Aorta (tissue), 5 donors: ENCODE results near the gene OXSR1. TPM values are rescaled to one million over a fixed set of nuclear protein-coding genes. Genes with fewer than 3 reads are reported as not detected.
"Not testable (repeated sequence)": the region's sequence is repeated elsewhere in the genome, so short reads cannot be mapped to it uniquely, and the experiment has no call there.

Source experiments
- ATAC-seq: fragments of 200-7000 bp; cut with Tn5 transposase; one replicate; pipeline ENCODE4 v1.9.1; 2022; ENCODE audit warnings: moderate library complexity; ENCODE audit not compliant: low FRiP score
- DNase-seq, 2 donors: peaks; one replicate each; pipeline ENCODE4 v3.0.0-alpha.2; 2020
- H3K27ac ChIP-seq, 2 donors: one replicate each; pipeline ENCODE4 v1.5.1; 2013; ENCODE audit warnings: low read length in 2 of 2, mild to moderate bottlenecking in 2 of 2, moderate library complexity in 2 of 2, control low read depth in 1 of 2, inconsistent platforms in 1 of 2, low read depth in 1 of 2
- H3K27me3 ChIP-seq, 2 donors: one replicate each; pipeline ENCODE4 v1.6.1; 2013; ENCODE audit warnings: control low read depth in 1 of 2, low read length in 1 of 2, mild to moderate bottlenecking in 1 of 2, moderate library complexity in 1 of 2; ENCODE audit not compliant: insufficient read depth in 2 of 2, control insufficient read depth in 1 of 2
- H3K36me3 ChIP-seq, 2 donors: one replicate each; pipeline ENCODE4 v1.6.1; 2013; ENCODE audit warnings: control low read depth in 1 of 2, low read length in 1 of 2, mild to moderate bottlenecking in 1 of 2; ENCODE audit not compliant: insufficient read depth in 2 of 2, control insufficient read depth in 1 of 2
- H3K4me1 ChIP-seq, 2 donors: one replicate each; pipeline ENCODE4 v1.6.1; 2013; ENCODE audit warnings: low read length in 2 of 2, control low read depth in 1 of 2, mild to moderate bottlenecking in 1 of 2, moderate library complexity in 1 of 2; ENCODE audit not compliant: insufficient read depth in 2 of 2, control insufficient read depth in 1 of 2
- H3K4me3 ChIP-seq, 2 donors: one replicate each; pipeline ENCODE4 v1.5.1; 2013; ENCODE audit warnings: low read length in 2 of 2, control low read depth in 1 of 2, mild to moderate bottlenecking in 1 of 2
- H3K9me3 ChIP-seq: one replicate; pipeline ENCODE4 v1.6.1; 2013; ENCODE audit warnings: mild to moderate bottlenecking, low read length; ENCODE audit not compliant: control insufficient read depth
- WGBS, 2 donors: extraction: QIAGEN DNeasy Blood & Tissue Kit; methylation state at CpG; one replicate each; pipeline ENCODE4 v1.1.7; 2013; 5-methylcytosine and 5-hydroxymethylcytosine counted together
- intact Hi-C, 2 donors: fragments of 100-400 bp; cut with DNase I; formaldehyde crosslinking; loops; one replicate each; pipeline versions ENCODE4 v1.14.2 to v1.15.0; 2022
- polyA plus RNA-seq, 2 donors: library from polyadenylated mRNA; stranded (reverse); fragments of 200-250 nt; gene quantifications; one replicate each; pipeline ENCODE4 v1.2.3, GENCODE V29; 2013
- total RNA-seq, 2 donors: library from RNA; stranded (reverse); fragmentation: NEBNext Ultra II Directional; extraction: Animal tissue kit (Norgen Biotek cat#: 25700); gene quantifications; one replicate each; pipeline ENCODE4 v1.2.1, GENCODE V29; 2021
- donor health status: healthy with polysubstance abuse.
- donor health status: Bipolar disorder and iron deficiency.
- donor health status: DM: no; HTN: no; CAD: no.
- donor health status: DM: no; HTN: no; CAD: no.
- donor health status: DM: yes; HTN: yes; CAD: no.

The OXSR1 gene
- total and polyA plus RNA-seq, 4 donors, result 7.9 to 42.0 (median 26.4) TPM

DNA sequence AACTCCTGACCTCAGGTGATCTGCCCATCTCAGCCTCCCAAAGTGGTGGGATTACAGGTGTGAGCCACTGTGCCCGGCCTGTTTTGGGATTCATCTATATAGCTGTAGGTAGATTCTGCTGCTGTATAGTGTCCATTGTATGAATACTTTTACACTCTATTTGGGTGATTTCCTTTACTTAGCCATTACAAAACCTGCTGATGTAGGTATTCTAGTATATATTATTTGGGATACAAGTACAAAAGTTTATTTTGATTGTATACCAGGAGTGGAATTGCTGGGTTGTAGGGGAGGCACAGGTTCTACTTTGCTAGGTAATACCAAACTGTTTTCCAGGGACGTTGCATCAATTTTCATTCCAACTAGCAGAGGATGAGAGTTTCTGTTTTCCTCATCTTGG is 9.5 kb upstream of the OXSR1 start:
- no peak for ATAC-seq
- H3K9me3 ChIP-seq, result no peaks in the 10 kb centered on the region

DNA sequence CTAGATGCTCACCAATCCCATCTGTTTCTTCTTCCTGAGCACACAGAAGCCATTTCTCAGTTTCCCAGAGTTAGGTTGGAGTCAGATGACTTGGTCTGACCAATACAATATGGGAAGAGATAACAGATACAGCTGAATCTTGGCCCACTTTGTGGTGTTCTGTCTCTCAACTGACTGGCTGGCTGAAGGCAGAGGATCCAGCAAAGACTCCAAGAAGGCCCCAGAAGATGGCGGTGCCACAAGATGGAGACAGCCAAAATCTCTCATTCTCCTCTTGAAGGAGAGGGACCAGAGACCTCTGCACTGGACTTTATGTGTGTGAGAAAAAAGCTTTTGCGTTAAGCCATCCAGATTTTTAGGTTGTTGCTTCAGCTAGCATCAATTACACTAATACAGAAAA is 8.2 kb upstream of the OXSR1 start:
- H3K27ac ChIP-seq, result no peak overlapping the region
- no peak for ATAC-seq
- 98 to 99% methylated on average over 2 of the region's 2 CpGs for WGBS, 2 donors
- DNase-seq, result no peak
- H3K4me3 ChIP-seq, result no peak overlapping the region
- H3K27me3 ChIP-seq, result no peaks in the 10 kb centered on the region
- H3K36me3 ChIP-seq, result no peaks in the 10 kb centered on the region
- no peaks in the 10 kb centered on the region for H3K4me1 ChIP-seq
- intact Hi-C loops, result no loop called here
- no peaks in the 10 kb centered on the region for H3K9me3 ChIP-seq

More for the DNA sequence above, 9.5 kb upstream of the OXSR1 start:
- H3K4me1 ChIP-seq, result no peaks in the 10 kb centered on the region
- H3K36me3 ChIP-seq, result no peaks in the 10 kb centered on the region
- intact Hi-C loops, result no loop called here
- no peaks in the 10 kb centered on the region for H3K27me3 ChIP-seq
- WGBS, 2 donors, result 90 to 96% methylated on average over 2 of the region's 2 CpGs
- no peak overlapping the region for H3K4me3 ChIP-seq
- no peak overlapping the region for H3K27ac ChIP-seq
- DNase-seq, result no peak

DNA sequence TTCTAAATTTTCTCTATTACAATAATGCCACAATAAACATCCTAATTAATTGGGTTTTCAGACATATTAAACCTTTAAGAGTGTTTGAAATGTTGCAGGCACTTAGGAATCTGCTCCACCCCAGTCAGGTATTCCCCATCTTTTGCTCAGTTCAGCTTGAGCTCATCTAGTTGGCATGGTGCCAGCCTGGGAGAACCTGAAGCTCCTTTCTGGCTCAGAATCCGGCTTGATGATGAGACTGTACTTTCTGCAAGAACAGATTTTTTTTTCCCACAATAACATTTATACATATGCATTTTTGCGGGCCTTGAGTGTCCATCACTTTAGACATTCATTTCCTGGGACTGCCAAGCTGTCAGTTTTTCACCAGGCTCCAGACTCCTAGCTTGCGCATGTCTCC is 7.7 kb upstream of the OXSR1 start:
- ATAC-seq, result no peak
- no peaks in the 10 kb centered on the region for H3K36me3 ChIP-seq

DNA sequence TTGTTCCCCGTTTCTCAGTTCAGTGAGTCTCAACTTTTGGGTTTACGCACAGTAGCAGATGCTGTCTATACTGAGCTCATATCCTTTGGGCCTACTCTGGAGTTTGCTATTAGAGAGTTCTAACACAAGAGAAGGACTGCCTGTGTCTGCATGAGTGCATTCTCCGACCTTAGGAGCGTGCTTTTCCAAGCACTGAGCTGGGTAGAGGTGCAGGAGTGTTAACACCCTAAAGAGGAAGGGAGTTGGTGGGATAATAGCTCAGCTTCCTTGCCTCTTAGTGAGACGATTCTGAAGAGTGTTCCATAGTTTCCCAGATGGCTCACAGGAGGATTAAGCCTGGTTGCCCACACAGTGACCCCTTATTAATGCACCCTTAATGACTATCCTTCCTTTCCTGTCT is 6.9 kb upstream of the OXSR1 start:
- DNase-seq (no peak), ATAC-seq (no peak)
- H3K27ac ChIP-seq, result no peak overlapping the region
- no peaks in the 10 kb centered on the region for H3K4me1 ChIP-seq
- WGBS, 2 donors, result 82% methylated on average over 5 of the region's 5 CpGs
- H3K36me3 ChIP-seq, result no peaks in the 10 kb centered on the region
- H3K4me3 ChIP-seq, result no peak overlapping the region
- H3K27me3 ChIP-seq, result no peaks in the 10 kb centered on the region
- no peaks in the 10 kb centered on the region for H3K9me3 ChIP-seq
- intact Hi-C loops, result no loop called here

More for the DNA sequence above, 7.7 kb upstream of the OXSR1 start:
- no peaks in the 10 kb centered on the region for H3K9me3 ChIP-seq
- DNase-seq, result no peak
- WGBS, 2 donors, result 83 to 85% methylated on average over 3 of the region's 3 CpGs
- H3K4me3 ChIP-seq, result no peak overlapping the region
- intact Hi-C loops, result no loop called here
- H3K27me3 ChIP-seq, result no peaks in the 10 kb centered on the region
- H3K4me1 ChIP-seq, result no peaks in the 10 kb centered on the region
- no peak overlapping the region for H3K27ac ChIP-seq

DNA sequence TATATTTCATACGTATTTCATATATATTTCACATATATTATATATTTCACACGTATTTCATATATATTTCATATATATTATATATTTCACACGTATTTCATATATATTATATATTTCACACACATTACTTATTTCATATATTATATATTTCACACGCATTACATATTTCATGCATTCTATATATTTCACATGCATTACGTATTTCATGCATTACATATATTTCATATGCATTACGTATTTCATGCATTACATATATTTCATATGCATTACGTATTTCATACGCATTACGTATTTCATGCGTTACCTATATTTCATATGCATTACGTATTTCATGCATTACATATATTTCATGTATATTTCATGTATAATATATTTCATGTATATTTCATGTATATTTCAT is 4.6 kb upstream of the OXSR1 start:
- not testable (repeated sequence) for H3K27ac ChIP-seq, H3K36me3 ChIP-seq, H3K27me3 ChIP-seq, ATAC-seq, H3K4me3 ChIP-seq, H3K4me1 ChIP-seq, DNase-seq, H3K9me3 ChIP-seq
- intact Hi-C loops, result loop anchor here in 1 of 2 donors (10.0 kb wide), 1 partner anchor 126 kb away; the partner anchor contains the start of gene DLEC1
- 90 to 93% methylated on average over 11 of the region's 11 CpGs for WGBS, 2 donors

DNA sequence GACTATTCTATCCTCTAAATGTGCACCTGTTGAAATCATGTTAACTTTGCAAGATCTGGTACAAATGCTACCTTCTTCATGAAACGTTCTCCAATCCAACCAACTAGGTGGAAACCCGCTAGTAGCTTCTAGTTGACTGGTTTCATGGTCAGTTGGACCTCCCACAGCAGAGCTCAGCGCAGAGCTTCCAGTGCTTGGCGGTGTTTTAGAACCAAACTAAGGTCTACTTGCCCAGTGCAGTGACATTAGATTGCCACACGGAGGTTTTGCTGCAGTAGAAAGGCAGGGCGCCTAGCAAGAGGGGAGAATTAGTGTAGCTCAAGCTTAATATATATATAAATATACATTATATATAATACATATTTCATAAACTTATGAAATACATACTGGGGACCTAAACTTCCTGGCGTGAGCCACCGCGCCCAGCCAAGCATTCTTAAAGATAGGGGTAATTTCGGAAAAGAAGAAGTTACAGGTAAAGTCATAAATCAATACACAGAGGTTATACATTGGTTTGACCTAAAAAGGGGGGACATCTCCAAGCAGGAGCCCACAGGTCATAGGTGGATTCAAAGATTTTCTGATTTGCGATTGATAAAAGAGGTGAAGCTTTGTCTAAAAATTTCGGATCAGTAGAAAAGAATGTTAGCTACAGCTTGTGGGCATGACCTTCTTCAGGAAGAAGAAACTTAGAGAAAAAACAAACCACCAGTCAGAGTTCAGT is 2.1 kb upstream of the OXSR1 start:
- Histone ChIP-seq H3K4me3 (no peak overlapping the region), H3K4me1 (peaks cover 2% of the 10 kb centered on the region in 2 donors), H3K27ac (no peak overlapping the region), H3K27me3 (no peaks in the 10 kb centered on the region), H3K9me3 (no peaks in the 10 kb centered on the region), H3K36me3 (no peaks in the 10 kb centered on the region)
- WGBS, 2 donors, result 90% methylated on average over 12 of the region's 12 CpGs
- ATAC-seq, result no peak
- intact Hi-C loops, result loop anchor here in 1 of 2 donors (10.0 kb wide), 1 partner anchor 128 kb away; the partner anchor contains the start of gene DLEC1
- DNase-seq, result no peak

DNA sequence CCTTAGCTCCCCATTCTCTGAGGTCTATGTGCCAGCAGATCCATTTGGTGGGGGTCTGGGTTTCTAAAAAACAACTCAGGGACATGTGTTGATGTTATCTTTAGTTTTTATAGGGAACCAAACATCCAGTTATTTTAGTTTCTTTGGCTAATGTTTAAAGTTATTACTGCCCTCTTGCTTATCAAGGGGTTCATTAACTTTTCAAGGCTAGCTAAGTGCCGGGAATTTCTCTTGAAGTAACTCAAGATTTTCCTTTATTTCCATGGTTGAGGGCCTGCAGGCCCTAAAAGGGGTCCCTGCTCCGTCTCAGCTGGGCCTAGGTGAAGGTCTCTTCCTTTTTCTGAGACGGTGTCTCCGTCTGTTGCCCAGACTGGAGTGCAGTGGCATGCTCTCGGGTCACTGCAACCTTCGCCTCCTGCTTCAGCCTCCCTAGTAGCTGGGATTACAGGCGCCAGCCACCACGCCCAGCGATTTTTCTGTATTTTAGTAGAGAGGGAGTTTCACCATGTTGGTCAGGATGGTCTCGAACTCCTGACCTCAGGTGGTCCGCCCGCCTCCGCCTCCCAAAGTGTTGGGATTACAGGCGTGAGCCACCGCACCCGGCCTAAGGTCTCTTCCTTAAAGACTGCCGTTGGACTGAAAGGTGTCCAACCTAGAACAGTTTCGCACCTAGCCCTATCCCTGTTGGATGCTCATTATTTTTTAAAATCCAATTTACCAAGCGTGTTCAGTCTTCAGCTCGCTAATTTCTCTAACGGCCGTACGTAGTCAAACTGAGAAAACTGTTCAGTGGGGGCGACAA is 1.3 kb upstream of the OXSR1 start:
- Histone ChIP-seq H3K9me3 (no peaks in the 10 kb centered on the region), H3K27ac (peak overlapping the region in 1 of 2 donors; percentile 20), H3K4me3 (peak overlapping the region; percentile 21 to 42), H3K27me3 (no peaks in the 10 kb centered on the region), H3K4me1 (peaks cover 2% of the 10 kb centered on the region in 2 donors), H3K36me3 (no peaks in the 10 kb centered on the region)
- intact Hi-C loops, result loop anchor here in 1 of 2 donors (2.0 to 10.0 kb wide), 2 partner anchors 27 to 129 kb away; partner anchors contain the start of genes ACAA1 and DLEC1
- DNase-seq (no peak), ATAC-seq (peak; percentile 0)
- 71 to 74% methylated on average over 24 of the region's 24 CpGs for WGBS, 2 donors

DNA sequence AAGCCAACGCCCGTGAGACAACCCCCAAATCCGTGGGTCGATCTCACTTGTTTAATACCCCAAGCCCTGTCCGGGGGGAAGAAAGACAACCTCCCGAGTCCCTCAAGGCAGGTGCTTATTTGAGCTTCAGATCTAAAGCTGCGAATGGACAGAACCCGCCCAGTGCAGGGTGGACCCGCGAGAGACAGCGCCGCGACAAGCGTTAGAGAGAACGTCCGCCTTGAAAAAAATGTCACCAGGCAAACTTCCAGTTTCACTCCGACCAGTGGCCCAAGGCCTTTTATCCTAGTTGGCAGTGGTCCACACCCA is 740 bp upstream of the OXSR1 start:
- Histone ChIP-seq H3K9me3 (no peaks in the 10 kb centered on the region), H3K27me3 (no peaks in the 10 kb centered on the region), H3K4me3 (peak overlapping the region; percentile 21 to 42), H3K27ac (peak overlapping the region in 1 of 2 donors; percentile 20), H3K36me3 (no peaks in the 10 kb centered on the region), H3K4me1 (peaks cover 2% of the 10 kb centered on the region in 2 donors)
- DNase-seq, result no peak
- ATAC-seq, result no peak
- whole genome bisulfite sequencing, 2 donors, result 2% methylated on average over 17 of the region's 17 CpGs
- intact Hi-C loops, result loop anchor here in 1 of 2 donors (2.0 to 10.0 kb wide), 2 partner anchors 28 to 130 kb away; partner anchors contain the start of genes ACAA1 and DLEC1
